Breast epithelium (tissue), 3 donors: ENCODE measurements around the gene IKBIP.

Experiments used
- POLR2A ChIP-seq: fragments of 450-650 bp; IDR thresholded peaks from one replicate; pipeline ENCODE4 v1.6.1; 2016; ENCODE audit warnings: antibody characterized with exemption, mild to moderate bottlenecking, moderate library complexity
- TF ChIP-seq, protein P1 (sequence below), 3 donors: fragments of 450-650 bp; IDR thresholded peaks; one replicate each; pipeline ENCODE4 v1.5.1; 2016 to 2017; ENCODE audit warnings: antibody characterized with exemption in 3 of 3, mild to moderate bottlenecking in 3 of 3, moderate library complexity in 3 of 3

DNA sequence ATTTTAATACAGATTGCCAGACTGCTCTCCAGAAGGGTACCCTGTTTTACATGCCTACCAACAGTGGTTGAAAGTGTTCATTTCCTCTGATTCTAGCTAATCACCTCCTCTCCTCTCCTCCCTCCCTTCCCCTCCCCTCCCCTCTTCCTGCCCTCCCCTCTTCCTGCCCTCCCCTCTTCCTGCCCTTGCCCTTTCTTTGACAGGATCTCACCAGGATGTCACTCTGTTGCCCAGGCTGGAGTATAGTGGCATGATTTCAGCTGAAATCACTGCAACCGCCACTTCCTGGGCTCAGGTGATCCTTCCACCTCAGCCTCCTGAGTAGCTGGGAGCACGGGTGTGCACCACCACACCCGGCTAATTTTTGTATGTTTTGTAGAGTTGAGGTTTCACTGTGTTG, 25.2 kb upstream of the IKBIP start:
- TF ChIP-seq, protein P1, sequence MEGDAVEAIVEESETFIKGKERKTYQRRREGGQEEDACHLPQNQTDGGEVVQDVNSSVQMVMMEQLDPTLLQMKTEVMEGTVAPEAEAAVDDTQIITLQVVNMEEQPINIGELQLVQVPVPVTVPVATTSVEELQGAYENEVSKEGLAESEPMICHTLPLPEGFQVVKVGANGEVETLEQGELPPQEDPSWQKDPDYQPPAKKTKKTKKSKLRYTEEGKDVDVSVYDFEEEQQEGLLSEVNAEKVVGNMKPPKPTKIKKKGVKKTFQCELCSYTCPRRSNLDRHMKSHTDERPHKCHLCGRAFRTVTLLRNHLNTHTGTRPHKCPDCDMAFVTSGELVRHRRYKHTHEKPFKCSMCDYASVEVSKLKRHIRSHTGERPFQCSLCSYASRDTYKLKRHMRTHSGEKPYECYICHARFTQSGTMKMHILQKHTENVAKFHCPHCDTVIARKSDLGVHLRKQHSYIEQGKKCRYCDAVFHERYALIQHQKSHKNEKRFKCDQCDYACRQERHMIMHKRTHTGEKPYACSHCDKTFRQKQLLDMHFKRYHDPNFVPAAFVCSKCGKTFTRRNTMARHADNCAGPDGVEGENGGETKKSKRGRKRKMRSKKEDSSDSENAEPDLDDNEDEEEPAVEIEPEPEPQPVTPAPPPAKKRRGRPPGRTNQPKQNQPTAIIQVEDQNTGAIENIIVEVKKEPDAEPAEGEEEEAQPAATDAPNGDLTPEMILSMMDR (IDR thresholded peaks at IDR 0.05) = no peak
- TF ChIP-seq POLR2A = no peak
